HCT116 (cell line): ENCODE results near the gene TGFBR3. TPM values are rescaled to one million over a fixed set of nuclear protein-coding genes. Genes with fewer than 3 reads are reported as not detected.

Source experiments
- ATAC-seq: fragments of 200-7000 bp; cut with Tn5 transposase; 2 replicates; pipeline ENCODE4 v1.9.1; 2020; ENCODE audit warnings: mild to moderate bottlenecking, moderate library complexity
- BruUV-seq: library from RNA; stranded (reverse); fragments of 400-500 nt; replicated peaks from 2 replicates; lab custom pipeline; 2021; lab: Mats Ljungman, UMichigan
- CTCF ChIA-PET: fragments of 300-600 bp; sonication (Branson Sonifier 250); formaldehyde crosslinking; loops from one replicate; lab custom pipeline; 2021; ENCODE audit warnings: antibody characterized with exemption; lab: Charles Lee
- POLR2A ChIA-PET: fragments of 300-600, 350-600 bp; sonication (Branson Sonifier 250); formaldehyde crosslinking; loops from one replicate; lab custom pipeline; 2021; ENCODE audit warnings: antibody characterized with exemption; lab: Charles Lee
- RAD21 ChIA-PET, 2 experiments: fragments of 300-600 bp; sonication (Branson Sonifier 250); formaldehyde crosslinking; loops; one replicate each; lab custom pipeline; 2023; ENCODE audit warnings: low total read pairs in 2 of 2; ENCODE audit not compliant: uncharacterized antibody in 2 of 2, unreplicated experiment in 2 of 2, low non-redundant PET in 1 of 2; lab: Charles Lee
- DNase-seq: peaks from one replicate; pipeline ENCODE4 v3.0.0-alpha.2; 2010; ENCODE audit warnings: low read depth, low spot score
- H2AFZ ChIP-seq: fragments of 200-600 bp; shearing (Covaris generic), sonication (generic); 2 replicates; pipeline ENCODE4 v1.6.1; 2017; ENCODE audit warnings: low read depth, mixed run types, mixed read lengths, antibody characterized with exemption, low read length; ENCODE audit not compliant: poor library complexity, severe bottlenecking
- H3K27ac ChIP-seq: 2 replicates; pipeline ENCODE4 v1.5.1; 2012; ENCODE audit warnings: low read depth, low read length
- H3K27me3 ChIP-seq: fragments of 200-600 bp; sonication (generic); 2 replicates; pipeline ENCODE4 v1.6.1; 2016; ENCODE audit warnings: mixed run types, low read length, mixed read lengths; ENCODE audit not compliant: insufficient read depth
- H3K36me3 ChIP-seq, 2 experiments: fragments of 200-500 bp in 1 of 2; fragments of 200-600 bp in 1 of 2; sonication (Bioruptor generic) in 1 of 2; sonication (generic) in 1 of 2; 2 replicates each; pipeline versions ENCODE4 v1.5.1 to v1.6.1; 2014 to 2016; ENCODE audit warnings: low read length in 2 of 2, inconsistent platforms in 1 of 2, mixed read lengths in 1 of 2, mixed run types in 1 of 2; ENCODE audit not compliant: insufficient read depth in 2 of 2, control insufficient read depth in 1 of 2
- H3K4me1 ChIP-seq, 2 experiments: fragments of 200-600 bp in 1 of 2; sonication (generic) in 1 of 2; 2 replicates each; pipeline versions ENCODE4 v1.5.1 to v1.6.1; 2012 to 2017; ENCODE audit warnings: low read length in 2 of 2, inconsistent platforms in 1 of 2, mild to moderate bottlenecking in 1 of 2, mixed read lengths in 1 of 2, mixed run types in 1 of 2, moderate library complexity in 1 of 2; ENCODE audit not compliant: insufficient read depth in 2 of 2, control insufficient read depth in 1 of 2
- H3K4me2 ChIP-seq: fragments of 200-600 bp; sonication (generic); 2 replicates; pipeline ENCODE4 v1.6.1; 2017; ENCODE audit warnings: mixed run types, low read length, mixed read lengths
- H3K4me3 ChIP-seq, 2 experiments: fragments of 200-600 bp in 1 of 2; sonication (generic) in 1 of 2; replicated peaks in 1 of 2; 2 replicates each; pipeline ENCODE4 v1.5.1; 2011 to 2016; ENCODE audit warnings: low read length in 2 of 2, control low read depth in 1 of 2, low read depth in 1 of 2, mild to moderate bottlenecking in 1 of 2, mixed read lengths in 1 of 2, mixed run types in 1 of 2
- H3K79me2 ChIP-seq: fragments of 200-600 bp; sonication (generic); 2 replicates; pipeline ENCODE4 v1.6.1; 2017; ENCODE audit warnings: mild to moderate bottlenecking, mixed run types, low read length, moderate library complexity, mixed read lengths; ENCODE audit not compliant: insufficient read depth
- H3K9ac ChIP-seq: fragments of 200-600 bp; sonication (generic); 2 replicates; pipeline ENCODE4 v1.6.1; 2016; ENCODE audit warnings: low read length, mixed read lengths
- H3K9me2 ChIP-seq: fragments of 200-600 bp; sonication (generic), shearing (Covaris generic); 2 replicates; pipeline ENCODE4 v1.6.1; 2017; ENCODE audit warnings: mixed run types, mild to moderate bottlenecking, moderate library complexity; ENCODE audit not compliant: insufficient read depth
- H3K9me3 ChIP-seq, 2 experiments: fragments of 200-500 bp in 1 of 2; fragments of 200-600 bp in 1 of 2; sonication (Bioruptor generic) in 1 of 2; sonication (generic) in 1 of 2; 2 replicates each; pipeline ENCODE4 v1.6.1; 2014 to 2017; ENCODE audit warnings: low read length in 2 of 2, mixed read lengths in 2 of 2, inconsistent platforms in 1 of 2, low read depth in 1 of 2, mild to moderate bottlenecking in 1 of 2, mixed run types in 1 of 2, moderate library complexity in 1 of 2; ENCODE audit not compliant: control insufficient read depth in 1 of 2, insufficient read depth in 1 of 2
- H4K20me1 ChIP-seq: fragments of 200-600 bp; sonication (generic), shearing (Covaris generic); 2 replicates; pipeline ENCODE4 v1.6.1; 2017; ENCODE audit warnings: mixed run types, mild to moderate bottlenecking, moderate library complexity; ENCODE audit not compliant: insufficient read depth
- CBX3 ChIP-seq: IDR thresholded peaks from 2 replicates; pipeline ENCODE4 v1.6.1; 2012; ENCODE audit warnings: low read depth
- CEBPB ChIP-seq: IDR thresholded peaks from 2 replicates; pipeline ENCODE4 v1.6.1; 2012; ENCODE audit warnings: low read depth
- EGR1 ChIP-seq: IDR thresholded peaks from 2 replicates; pipeline ENCODE4 v1.6.1; 2012; ENCODE audit warnings: low read depth
- ELF1 ChIP-seq: IDR thresholded peaks from 2 replicates; pipeline ENCODE4 v1.6.1; 2012; ENCODE audit warnings: low read depth, borderline replicate concordance
- EZH2 ChIP-seq: fragments of 200-600 bp; sonication (generic); IDR thresholded peaks from 2 replicates; pipeline ENCODE4 v1.6.1; 2017; ENCODE audit warnings: antibody characterized with exemption, mixed run types
- EZH2phosphoT487 ChIP-seq: fragments of 200-600 bp; IDR thresholded peaks from 2 replicates; pipeline ENCODE4 v1.6.1; 2018; ENCODE audit warnings: antibody characterized with exemption, borderline replicate concordance
- FOSL1 ChIP-seq: IDR thresholded peaks from 2 replicates; pipeline ENCODE4 v1.6.1; 2012; ENCODE audit warnings: low read depth
- POLR2AphosphoS5 ChIP-seq: IDR thresholded peaks from 2 replicates; pipeline ENCODE4 v1.6.1; 2011; ENCODE audit warnings: mild to moderate bottlenecking, low read depth, low read length, moderate library complexity
- RAD21 ChIP-seq: IDR thresholded peaks from 2 replicates; pipeline ENCODE4 v1.6.1; 2012; ENCODE audit warnings: low read depth, mild to moderate bottlenecking
- ZNF274 ChIP-seq: fragments of 200-500 bp; sonication (Bioruptor generic); IDR thresholded peaks from 2 replicates; pipeline ENCODE4 v1.6.1; 2014; ENCODE audit warnings: mild to moderate bottlenecking, low read depth, low read length, inconsistent platforms
- intact Hi-C: fragments of 100-400 bp; cut with micrococcal nuclease; formaldehyde crosslinking; loops from 2 replicates; pipeline ENCODE4 v1.10.0; 2022
- total RNA-seq: library from RNA; stranded (reverse); gene quantifications from one replicate; pipeline ENCODE4 v1.2.1, GENCODE V29; 2021; ENCODE audit not compliant: unreplicated experiment
- TF ChIP-seq, protein P1 (sequence below), 3 experiments: fragments of 200-600 bp in 1 of 3; sonication (generic) in 1 of 3; IDR thresholded peaks in 2 of 3; conservative IDR thresholded peaks in 1 of 3; 2 replicates each; pipeline ENCODE4 v1.5.1; 2012 to 2017; ENCODE audit warnings: low read depth in 2 of 3, low read length in 2 of 3, antibody characterized with exemption in 1 of 3, borderline replicate concordance in 1 of 3, control low read depth in 1 of 3, mild to moderate bottlenecking in 1 of 3, mixed read lengths in 1 of 3, mixed run types in 1 of 3, moderate library complexity in 1 of 3; ENCODE audit not compliant: insufficient read depth in 1 of 3

The TGFBR3 gene
- total RNA-seq, 1 experiment from 2014 or later, result 7.1 TPM

DNA sequence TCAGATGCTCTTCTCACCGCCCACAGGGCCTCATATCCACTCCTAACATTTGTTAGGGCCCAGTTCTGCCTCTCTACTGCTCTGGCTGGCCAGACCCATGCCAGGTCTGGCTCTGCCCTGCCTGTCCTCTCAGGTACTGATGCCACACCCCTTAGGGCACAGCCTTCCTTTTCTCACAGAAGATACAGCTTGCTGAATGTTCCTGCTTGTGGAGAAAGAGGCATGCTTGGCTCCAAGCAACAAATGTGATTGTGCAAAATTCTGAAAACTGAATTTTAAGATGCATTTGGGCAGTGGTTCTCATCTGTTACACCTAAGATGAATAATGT, 178.1 kb downstream of the TGFBR3 start:
- intact Hi-C loops, result no loop called here
- ChIA-PET POLR2A (no interaction called here), CTCF (no interaction called here), RAD21 (no interaction called here)
- Histone ChIP-seq H3K27ac (no peak overlapping the region), H3K27me3 (no peaks in the 10 kb centered on the region), H2AFZ (no peak overlapping the region), H3K9me2 (no peaks in the 10 kb centered on the region), H3K9ac (no peak overlapping the region), H3K4me2 (no peak overlapping the region), H4K20me1 (no peaks in the 10 kb centered on the region), H3K4me1 (no peaks in the 10 kb centered on the region), H3K36me3 (no peaks in the 10 kb centered on the region), H3K4me3 (no peak overlapping the region), H3K79me2 (no peaks in the 10 kb centered on the region), H3K9me3 (no peaks in the 10 kb centered on the region)
- DNase-seq (no peak), ATAC-seq (no peak)
- no peak for TF ChIP-seq CBX3
- no peak for TF ChIP-seq ELF1
- no TSS peak for BruUV-seq

GRCh38 chr1:91707114-91707889, 178.6 kb downstream of the TGFBR3 start:
- POLR2A ChIA-PET, result no interaction called here
- no peak overlapping the region for H3K9ac ChIP-seq
- CTCF ChIA-PET, result no interaction called here
- DNase-seq (no peak), ATAC-seq (no peak)
- no peaks in the 10 kb centered on the region for H4K20me1 ChIP-seq
- H3K27me3 ChIP-seq, result no peaks in the 10 kb centered on the region
- no peaks in the 10 kb centered on the region for H3K79me2 ChIP-seq
- no peaks in the 10 kb centered on the region for H3K9me2 ChIP-seq
- no peak overlapping the region for H3K27ac ChIP-seq
- RAD21 ChIA-PET, result no interaction called here
- no peaks in the 10 kb centered on the region for H3K9me3 ChIP-seq
- H2AFZ ChIP-seq, result no peak overlapping the region
- no peak overlapping the region for H3K4me3 ChIP-seq
- intact Hi-C loops, result no loop called here
- BruUV-seq, result no TSS peak
- no peak for TF ChIP-seq EZH2phosphoT487
- TF ChIP-seq EGR1, result no peak
- no peak for TF ChIP-seq POLR2AphosphoS5
- TF ChIP-seq EZH2, result no peak
- no peak for TF ChIP-seq RAD21
- TF ChIP-seq, protein P1, sequence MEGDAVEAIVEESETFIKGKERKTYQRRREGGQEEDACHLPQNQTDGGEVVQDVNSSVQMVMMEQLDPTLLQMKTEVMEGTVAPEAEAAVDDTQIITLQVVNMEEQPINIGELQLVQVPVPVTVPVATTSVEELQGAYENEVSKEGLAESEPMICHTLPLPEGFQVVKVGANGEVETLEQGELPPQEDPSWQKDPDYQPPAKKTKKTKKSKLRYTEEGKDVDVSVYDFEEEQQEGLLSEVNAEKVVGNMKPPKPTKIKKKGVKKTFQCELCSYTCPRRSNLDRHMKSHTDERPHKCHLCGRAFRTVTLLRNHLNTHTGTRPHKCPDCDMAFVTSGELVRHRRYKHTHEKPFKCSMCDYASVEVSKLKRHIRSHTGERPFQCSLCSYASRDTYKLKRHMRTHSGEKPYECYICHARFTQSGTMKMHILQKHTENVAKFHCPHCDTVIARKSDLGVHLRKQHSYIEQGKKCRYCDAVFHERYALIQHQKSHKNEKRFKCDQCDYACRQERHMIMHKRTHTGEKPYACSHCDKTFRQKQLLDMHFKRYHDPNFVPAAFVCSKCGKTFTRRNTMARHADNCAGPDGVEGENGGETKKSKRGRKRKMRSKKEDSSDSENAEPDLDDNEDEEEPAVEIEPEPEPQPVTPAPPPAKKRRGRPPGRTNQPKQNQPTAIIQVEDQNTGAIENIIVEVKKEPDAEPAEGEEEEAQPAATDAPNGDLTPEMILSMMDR (IDR thresholded peaks at IDR 0.05 in 2 of 3, conservative IDR thresholded peaks at IDR 0.05 in 1 of 3; ENCODE audit: borderline replicate concordance in 1 of 3, insufficient read depth in 1 of 3, low read depth in 2 of 3, low read length in 2 of 3), result no peak
- TF ChIP-seq CEBPB, result no peak
- no peak for TF ChIP-seq ELF1
- no peak for TF ChIP-seq FOSL1
- TF ChIP-seq ZNF274, result no peak
- no peak for TF ChIP-seq CBX3
- H3K36me3 ChIP-seq, result no peaks in the 10 kb centered on the region
- no peak overlapping the region for H3K4me2 ChIP-seq
- H3K4me1 ChIP-seq, result no peaks in the 10 kb centered on the region
